Heart left ventricle (tissue), 13 donors: ENCODE data around the gene THOC5.

Experiments
- CTCF ChIP-seq, 12 donors: fragments of 200-600 bp; sonication (generic) in 4 of 12; IDR thresholded peaks; one replicate each; pipeline versions ENCODE4 v1.5.0 to v1.8.0; 2018 to 2022; ENCODE audit warnings: antibody characterized with exemption in 12 of 12, mild to moderate bottlenecking in 5 of 12
- POLR2A ChIP-seq, 2 donors: fragments of 450-650 bp; IDR thresholded peaks; one replicate each; pipeline ENCODE4 v1.6.1; 2017; ENCODE audit warnings: antibody characterized with exemption in 2 of 2, mild to moderate bottlenecking in 2 of 2, moderate library complexity in 2 of 2
- donor health status: ischemic (EF 13 %, LVEDD 7.1; RV severe dilation, severe dysfunction).
- donor health status: DM: no; HTN: yes; CAD: no.
- donor health status: DM: no; HTN: no; CAD: no.
- donor health status: ischemic (EF 25% LVEDD 6.9; RV normal size, moderate dysfunction).
- donor health status: ischemic (EF 25% LVEDD 5.7; RV mildly dilated, moderate dysfunction).
- donor health status: ischemic (EF 35%, LVEDD 5.7; RV mildly dilated, moderate dysfunction).
- donor health status: nonischemic (EF 11% LVEDD 7.7; RV severe dilation, severe dysfunction).
- donor health status: DM: yes; HTN: yes; CAD: no.
- donor health status: PGD.
- donor health status: ischemic (EF 29% LVEDD 5.4; RV normal size, mild dysfunction).
- donor health status: nonischemic (EF 23%, LVEDD 6.1; RV moderate dilation, normal function).

- TF ChIP-seq CTCF (IDR thresholded peaks at IDR 0.05) (no peak), POLR2A (IDR thresholded peaks at IDR 0.05) (no peak)
Observed at GRCh38 chr22:29484642-29485041, 68.9 kb downstream of the THOC5 start.
